Smooth muscle cell (in vitro differentiated cells): ENCODE results near the gene MYO1G. TPM values are rescaled to one million over a fixed set of nuclear protein-coding genes. Genes with fewer than 3 reads are reported as not detected.

Experiments
- DNase-seq: peaks from one replicate; lab custom pipeline; 2025; ENCODE audit not compliant: unreplicated experiment; lab: John Stamatoyannopoulos, UW
- H2AFZ ChIP-seq: fragments of 200-600 bp; sonication (generic); 2 replicates; pipeline ENCODE4 v1.6.0; 2016; ENCODE audit warnings: antibody characterized with exemption, low read depth, mild to moderate bottlenecking
- H3F3A ChIP-seq: fragments of 200-600 bp; sonication (generic); 2 replicates; pipeline ENCODE4 v1.6.0; 2017; ENCODE audit warnings: antibody characterized with exemption, low read depth
- H3K27ac ChIP-seq: fragments of 200-600 bp; sonication (generic); 2 replicates; pipeline ENCODE4 v1.5.1; 2016; ENCODE audit warnings: low read depth, mild to moderate bottlenecking
- H3K27me3 ChIP-seq: fragments of 200-600 bp; sonication (generic); 2 replicates; pipeline ENCODE4 v1.6.1; 2016; ENCODE audit warnings: low read depth, mild to moderate bottlenecking
- H3K36me3 ChIP-seq: fragments of 200-600 bp; sonication (generic); 2 replicates; pipeline ENCODE4 v1.5.1; 2016; ENCODE audit warnings: low read depth
- H3K4me1 ChIP-seq: fragments of 200-600 bp; sonication (generic); 2 replicates; pipeline ENCODE4 v1.5.1; 2016; ENCODE audit warnings: low read depth
- H3K4me2 ChIP-seq: fragments of 200-600 bp; sonication (generic); 2 replicates; pipeline ENCODE4 v1.6.0; 2016; ENCODE audit warnings: mild to moderate bottlenecking
- H3K4me3 ChIP-seq: fragments of 200-600 bp; sonication (generic); 2 replicates; pipeline ENCODE4 v1.5.1; 2016; ENCODE audit warnings: mild to moderate bottlenecking
- H3K79me2 ChIP-seq: fragments of 200-600 bp; sonication (generic); 2 replicates; pipeline ENCODE4 v1.6.0; 2016; ENCODE audit warnings: low read depth, mild to moderate bottlenecking
- H3K9ac ChIP-seq: fragments of 200-600 bp; sonication (generic); 2 replicates; pipeline ENCODE4 v1.6.0; 2016; ENCODE audit warnings: low read depth
- H3K9me3 ChIP-seq: fragments of 200-600 bp; sonication (generic); replicated peaks from 2 replicates; pipeline ENCODE4 v1.5.1; 2016; ENCODE audit warnings: low read depth
- H4K20me1 ChIP-seq: fragments of 200-600 bp; sonication (generic); 2 replicates; pipeline ENCODE4 v1.6.0; 2016; ENCODE audit warnings: low read depth
- CTCF ChIP-seq: fragments of 200-600 bp; sonication (generic); IDR thresholded peaks from 2 replicates; pipeline ENCODE4 v1.5.1; 2017; ENCODE audit warnings: borderline replicate concordance, mild to moderate bottlenecking, antibody characterized with exemption; ENCODE audit not compliant: insufficient read depth, poor library complexity, severe bottlenecking
- WGBS: methylation state at CpG from one replicate; pipeline ENCODE4 v1.1.7; 2016; ENCODE audit warnings: low lambda C conversion rate; 5-methylcytosine and 5-hydroxymethylcytosine counted together
- polyA plus RNA-seq: library from polyadenylated mRNA; unstranded; fragments of >200 nt; fragmentation: Nextera tagmentation; extraction: Ambion mirVana; gene quantifications from 2 replicates; pipeline ENCODE4 v1.2.1, GENCODE V29; 2016
- total RNA-seq: library from RNA; depleted of rRNA; stranded (reverse); fragments of >200 nt; gene quantifications from 2 replicates; pipeline ENCODE4 v1.2.3, GENCODE V29; 2014

The MYO1G gene
- total RNA-seq (0.04 and 0.27 TPM in 2 replicates), polyA plus RNA-seq (0.31 TPM in 1 of 2 replicates, not detected in the other)

DNA sequence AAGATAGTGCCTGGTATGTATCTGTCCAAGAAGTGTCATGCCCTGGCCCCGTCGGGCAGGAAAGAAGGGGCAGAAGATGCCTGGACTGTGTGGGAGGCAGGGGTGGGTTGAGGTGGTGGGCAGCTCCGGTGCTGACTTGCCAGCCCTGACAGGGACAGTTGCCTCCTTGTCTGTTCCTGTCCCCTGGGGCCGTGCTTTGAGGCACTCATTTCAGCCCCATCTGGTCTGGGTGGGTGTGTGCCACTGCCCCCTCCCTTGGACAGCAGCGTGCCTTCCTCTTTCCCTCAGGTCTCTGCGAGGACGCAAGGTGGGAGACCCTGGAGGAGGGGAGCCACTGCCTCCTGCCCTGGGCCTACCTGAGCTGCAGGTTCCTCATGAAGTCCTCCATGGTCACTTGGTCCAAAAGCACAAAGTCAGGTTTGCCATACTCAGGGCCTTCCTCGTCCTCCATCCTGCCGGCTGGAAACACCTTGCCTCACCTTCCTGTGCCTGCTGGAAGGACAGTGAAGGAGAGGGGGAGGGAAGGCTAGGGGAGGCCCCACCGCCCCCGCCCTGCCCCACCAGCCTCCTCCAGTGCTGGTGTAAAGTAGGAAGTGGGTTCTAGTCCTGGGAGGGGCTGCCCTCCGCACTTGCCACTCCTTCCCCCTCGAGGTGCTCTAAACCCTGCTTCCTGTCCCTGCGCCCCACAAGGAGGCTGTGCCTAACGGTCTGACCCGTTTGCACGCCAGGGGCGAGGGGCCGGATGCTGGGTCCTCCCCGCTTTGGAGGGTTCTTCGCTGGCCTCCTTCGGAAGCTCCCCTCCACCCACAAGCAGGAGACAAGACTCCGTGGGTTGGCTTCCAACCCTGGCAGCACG is at the start of gene MYO1G:
TSS of gene MYO1G (minus strand) at position 505 of the 856 bp plus-strand sequence. CDS start at position 451, 54 bp downstream.
- H3K27ac ChIP-seq, result peak within 1 kb of the TSS; percentile 54
- no peak within 1 kb of the TSS for H3K4me2 ChIP-seq
- H3K27me3 ChIP-seq, result no peaks in the 10 kb centered on the region
- peaks cover 8% of the 10 kb centered on the region for H3K36me3 ChIP-seq
- DNase-seq, result no peak
- H3K4me3 ChIP-seq, result no peak within 1 kb of the TSS
- H3K79me2 ChIP-seq, result no peaks in the 10 kb centered on the region
- H3F3A ChIP-seq, result peaks cover 8% of the 10 kb centered on the region
- TF ChIP-seq CTCF, result no peak
- H3K9me3 ChIP-seq, result no peaks in the 10 kb centered on the region
- 94% methylated on average over 23 of the region's 24 CpGs for WGBS
- H2AFZ ChIP-seq, result no peak within 1 kb of the TSS
- no peak within 1 kb of the TSS for H3K9ac ChIP-seq
- H4K20me1 ChIP-seq, result no peaks in the 10 kb centered on the region
- H3K4me1 ChIP-seq, result no peaks in the 10 kb centered on the region

GRCh38 chr7:45028138-45028919 is 49.5 kb upstream of the MYO1G start:
- no peak overlapping the region for H3K27ac ChIP-seq
- peaks cover 14% of the 10 kb centered on the region for H3K4me1 ChIP-seq
- no peak for DNase-seq
- H4K20me1 ChIP-seq, result peaks cover 71% of the 10 kb centered on the region
- 93% methylated on average over 16 of the region's 17 CpGs for WGBS
- H3K79me2 ChIP-seq, result peaks cover 63% of the 10 kb centered on the region
- H3K4me3 ChIP-seq, result no peak overlapping the region
- H3F3A ChIP-seq, result no peaks in the 10 kb centered on the region
- no peaks in the 10 kb centered on the region for H3K9me3 ChIP-seq
- H3K27me3 ChIP-seq, result no peaks in the 10 kb centered on the region
- no peaks in the 10 kb centered on the region for H3K36me3 ChIP-seq
- H2AFZ ChIP-seq, result no peak overlapping the region
- no peak for TF ChIP-seq CTCF
- H3K9ac ChIP-seq, result no peak overlapping the region
- H3K4me2 ChIP-seq, result no peak overlapping the region

DNA sequence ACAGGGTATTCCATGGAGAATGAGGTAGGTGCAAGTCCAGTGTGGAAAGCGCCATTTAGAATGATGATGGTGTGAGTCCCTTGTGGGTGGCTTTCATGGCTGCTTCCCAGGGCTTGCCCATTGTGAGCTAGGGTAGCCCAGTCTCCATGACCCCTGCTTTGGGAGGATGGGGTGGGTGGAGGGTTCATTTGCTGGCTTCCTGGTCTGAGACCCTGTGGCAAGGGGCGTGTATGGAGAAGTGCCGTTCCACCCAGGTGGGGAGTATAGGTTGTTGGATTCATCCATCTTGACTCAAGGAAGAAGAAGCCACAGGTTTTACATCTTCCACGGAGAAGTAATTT is 48.9 kb upstream of the MYO1G start:
- Histone ChIP-seq H4K20me1 (peaks cover 71% of the 10 kb centered on the region), H2AFZ (no peak overlapping the region), H3K9me3 (no peaks in the 10 kb centered on the region), H3K27me3 (no peaks in the 10 kb centered on the region), H3K4me2 (peak overlapping the region; percentile 64), H3K36me3 (no peaks in the 10 kb centered on the region), H3K4me3 (no peak overlapping the region), H3K9ac (no peak overlapping the region), H3K79me2 (peaks cover 69% of the 10 kb centered on the region), H3K4me1 (peaks cover 10% of the 10 kb centered on the region), H3F3A (no peaks in the 10 kb centered on the region), H3K27ac (peak overlapping the region; percentile 23)
- DNase-seq, result no peak
- WGBS, result 98% methylated on average over 4 of the region's 4 CpGs
- TF ChIP-seq CTCF, result no peak
